GM19463 (cell line): ENCODE measurements around the gene MERTK.
"Not testable (repeated sequence)": the region's sequence is repeated elsewhere in the genome, so short reads cannot be mapped to it uniquely, and the experiment has no call there.

Experiments
- ATAC-seq: cut with Tn5 transposase; IDR thresholded peaks from one replicate; pipeline ENCODE4 v1.9.1; 2021; ENCODE audit warnings: mild to moderate bottlenecking, moderate library complexity; ENCODE audit not compliant: unreplicated experiment

The MERTK gene

GRCh38 chr2:112065966-112066365 is 167.6 kb downstream of the MERTK start:
- peak; percentile 60 for ATAC-seq

- ATAC-seq = not testable (repeated sequence)
Observed at GRCh38 chr2:112069794-112070193, 171.4 kb downstream of the MERTK start.

DNA sequence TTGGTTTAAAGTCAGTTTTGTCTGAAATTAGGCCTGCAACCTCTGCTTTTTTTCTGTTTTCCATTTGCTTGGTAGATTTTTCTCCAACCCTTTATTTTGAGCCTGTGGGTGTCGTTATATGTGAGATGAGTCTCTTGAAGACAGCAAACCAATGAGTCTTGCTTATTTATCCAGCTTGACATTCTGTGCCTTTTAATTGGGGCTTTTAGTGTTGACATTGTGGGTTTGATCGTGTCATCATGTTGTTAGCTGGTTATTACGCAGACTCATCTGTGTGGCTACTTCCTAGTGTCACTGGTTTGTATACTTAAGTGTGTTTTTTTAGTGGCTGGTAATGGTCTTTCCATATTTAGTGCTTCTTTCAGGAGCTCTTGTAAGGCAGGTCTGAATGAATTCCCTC is 175.5 kb downstream of the MERTK start:
- no peak for ATAC-seq

GRCh38 chr2:112074506-112074905 is 176.1 kb downstream of the MERTK start:
- no peak for ATAC-seq

DNA sequence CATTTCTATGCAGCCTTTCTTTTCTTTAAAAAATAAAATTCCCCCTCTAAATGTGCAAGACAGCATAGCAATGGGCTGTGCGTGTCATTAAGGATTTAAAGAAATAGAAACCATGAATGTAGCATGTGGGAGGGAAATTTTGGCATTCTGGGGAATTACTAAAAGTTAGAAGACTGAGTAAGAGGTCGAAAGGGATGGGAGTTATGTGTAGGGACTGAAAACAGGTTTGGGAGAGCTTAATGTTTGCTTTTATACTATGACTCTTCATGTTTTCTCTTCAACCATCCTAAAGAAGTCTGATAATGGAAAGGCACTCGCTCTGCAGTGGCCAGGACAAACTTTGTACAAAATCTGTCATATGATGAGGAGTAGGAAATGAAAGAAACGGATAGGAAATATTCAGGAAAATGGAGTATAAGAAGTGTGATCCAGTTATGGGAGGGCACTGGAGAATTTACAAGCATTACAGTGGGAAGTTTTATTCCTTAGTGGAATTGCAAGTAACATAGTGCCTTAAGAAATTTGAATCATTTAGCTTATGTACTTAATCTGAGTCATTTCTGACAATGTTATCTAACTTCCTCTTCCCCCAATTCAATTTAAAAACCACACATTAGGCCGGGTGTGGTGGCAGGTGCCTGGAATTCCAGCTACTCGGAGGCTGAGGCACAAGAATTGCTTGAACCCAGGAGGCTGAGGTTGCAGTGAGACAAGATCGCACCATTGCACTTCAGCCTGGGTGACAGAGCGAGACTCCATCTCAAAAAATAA is 177.3 kb downstream of the MERTK start:
- no peak for ATAC-seq

GRCh38 chr2:112077814-112078213 is 179.4 kb downstream of the MERTK start:
- no peak for ATAC-seq
